UCSD-AML1 (cell line): ENCODE results near the gene GATB.
"Not testable (repeated sequence)": the region's sequence is repeated elsewhere in the genome, so short reads cannot be mapped to it uniquely, and the experiment has no call there.

Experiments
- DNase-seq: peaks from one replicate; lab custom pipeline; 2025; ENCODE audit not compliant: unreplicated experiment; lab: John Stamatoyannopoulos, UW

Gene GATB

DNA sequence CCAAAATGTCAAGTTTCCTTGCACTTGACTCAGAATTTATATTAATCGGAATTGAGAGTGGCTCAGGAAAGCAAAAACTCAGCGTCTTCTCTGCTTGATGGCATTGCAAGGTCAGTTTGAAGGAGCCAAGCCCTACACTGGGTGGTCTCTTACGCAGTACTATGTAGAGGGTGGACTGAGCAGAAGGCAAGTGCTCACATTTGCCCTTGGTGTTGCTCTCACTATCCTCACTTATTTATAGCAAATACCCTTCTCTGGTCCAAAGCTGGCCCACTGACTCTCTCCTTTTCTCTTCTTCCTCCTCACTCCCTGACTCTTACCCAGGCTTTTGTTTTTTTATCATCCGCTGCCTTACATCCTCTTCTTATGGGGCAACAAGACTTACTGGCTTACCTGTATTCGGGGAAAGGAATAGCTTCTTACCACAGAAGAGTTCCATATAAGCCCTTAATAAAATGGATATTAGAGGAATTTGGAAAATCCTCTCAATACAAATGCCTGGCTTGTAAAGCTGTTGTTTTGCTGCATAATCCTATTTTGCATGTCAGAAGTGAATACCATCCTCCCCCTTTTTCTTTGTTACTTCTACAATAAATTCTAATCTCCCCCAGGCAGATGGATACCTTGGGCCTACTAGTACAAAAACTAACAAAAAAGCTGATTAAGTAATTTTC is 24.8 kb upstream of the GATB start:
- DNase-seq: no peak

DNA sequence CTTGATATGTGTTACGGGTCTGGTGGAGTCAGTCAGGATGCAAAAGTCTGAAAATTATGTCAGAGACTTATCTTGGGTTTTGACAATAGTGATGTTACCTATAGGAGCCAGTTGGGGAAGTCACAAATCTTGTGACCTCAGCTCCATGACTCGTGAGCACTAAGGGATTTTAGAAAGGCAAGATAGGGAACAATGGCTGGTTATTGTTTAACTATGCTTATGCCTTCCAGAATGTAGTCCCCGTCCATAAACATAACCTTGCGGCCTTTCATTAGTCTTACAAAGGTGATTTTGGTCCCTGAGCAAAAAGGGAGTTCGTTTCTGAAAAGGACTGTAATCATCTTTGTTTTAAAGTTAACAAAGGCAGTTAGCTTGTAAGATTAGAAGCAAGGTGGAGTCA is 23.9 kb upstream of the GATB start:
- DNase-seq: no peak

DNA sequence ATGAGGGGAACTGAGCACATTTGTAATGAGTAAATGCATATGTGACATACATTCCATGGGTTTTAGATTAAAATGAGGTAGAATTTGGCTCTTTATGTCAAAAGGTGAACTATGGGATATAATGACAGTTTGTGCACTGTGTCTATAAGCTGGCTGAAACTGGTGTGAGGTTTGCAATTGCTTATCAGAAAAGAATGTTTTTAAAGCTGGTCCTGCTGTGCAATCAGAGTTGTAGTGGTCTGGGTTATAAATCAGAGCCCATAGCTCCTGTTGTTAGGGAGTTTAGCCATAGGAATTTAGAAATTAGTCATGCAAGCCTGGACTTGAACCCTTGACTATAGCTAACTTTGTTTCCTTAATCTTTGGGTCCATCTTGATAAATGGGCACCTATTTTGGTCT is 23.1 kb upstream of the GATB start:
- no peak for DNase-seq

DNA sequence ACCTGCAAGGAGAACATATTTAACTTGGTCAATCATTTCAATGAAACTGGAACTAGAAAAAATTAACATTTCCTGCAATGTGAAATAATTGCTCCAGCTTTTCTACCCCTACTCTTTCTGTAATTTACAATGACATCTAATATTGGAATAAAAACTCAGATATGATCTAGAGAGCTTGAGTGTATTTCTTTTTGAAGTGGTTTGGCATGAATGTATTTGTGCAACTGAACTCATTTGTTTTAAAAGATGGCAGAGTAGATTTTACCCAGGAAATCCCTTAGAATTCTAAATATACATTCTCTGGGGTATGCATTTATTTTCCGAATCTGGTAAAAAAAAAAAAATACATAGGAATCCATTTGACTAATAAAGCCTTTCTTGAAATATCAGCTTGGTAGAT is 21.5 kb upstream of the GATB start:
- no peak for DNase-seq

DNA sequence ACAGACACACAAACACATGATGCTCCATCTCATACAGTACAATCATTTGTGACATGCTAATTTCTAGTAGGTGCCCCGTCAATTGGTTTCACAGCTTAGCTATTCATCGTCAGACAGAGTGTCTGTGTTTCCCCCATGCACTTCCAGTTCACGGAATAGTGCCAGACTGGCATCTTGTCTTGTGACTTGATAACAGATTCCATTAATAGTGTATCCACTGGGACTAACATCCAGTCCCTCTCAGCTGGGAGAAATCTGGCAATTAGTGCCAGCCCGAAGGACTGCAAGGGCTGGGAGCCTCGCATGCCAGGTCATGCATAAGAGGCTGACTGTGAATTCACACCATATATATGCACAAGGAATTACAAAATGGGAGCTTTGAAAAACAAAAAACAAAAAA is 20.2 kb upstream of the GATB start:
- no peak for DNase-seq

DNA sequence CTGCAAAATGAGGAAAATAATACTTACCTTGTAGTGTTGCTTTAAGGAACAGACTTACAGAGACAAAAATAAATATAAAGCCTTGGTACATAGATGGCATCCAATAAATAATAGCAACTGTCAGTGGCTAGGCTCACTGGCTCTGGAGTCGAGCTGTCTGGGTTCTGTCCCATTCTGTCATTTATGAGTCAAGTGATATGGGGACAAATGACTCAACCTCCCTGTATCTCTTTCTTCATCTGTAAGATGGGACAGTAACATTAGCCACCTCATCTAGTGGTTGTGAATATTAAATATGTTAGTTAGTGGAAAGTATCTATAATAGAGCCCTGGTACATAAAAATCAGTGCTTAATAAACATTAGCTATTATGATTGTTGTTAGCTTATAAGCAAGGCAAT is 16.7 kb upstream of the GATB start:
- DNase-seq: no peak

DNA sequence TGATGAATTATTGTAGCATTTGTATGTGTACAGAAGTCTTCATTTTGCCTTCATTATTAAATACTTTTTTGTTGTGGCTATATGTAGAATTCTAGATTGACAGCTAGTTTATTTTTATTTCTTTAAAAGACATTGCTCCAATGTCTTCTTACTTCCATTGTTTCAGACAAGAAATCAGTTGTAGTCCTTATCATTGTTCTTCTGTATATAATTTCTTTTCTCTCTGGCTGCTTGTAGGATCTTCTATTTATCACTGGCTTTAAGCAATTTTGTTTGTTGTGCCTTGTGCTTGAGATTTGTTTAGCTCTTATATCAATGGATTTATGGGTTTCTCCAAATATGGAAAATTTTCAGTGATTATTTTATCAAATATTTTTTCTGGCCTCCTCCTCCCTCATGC is 13.5 kb upstream of the GATB start:
- no peak for DNase-seq

DNA sequence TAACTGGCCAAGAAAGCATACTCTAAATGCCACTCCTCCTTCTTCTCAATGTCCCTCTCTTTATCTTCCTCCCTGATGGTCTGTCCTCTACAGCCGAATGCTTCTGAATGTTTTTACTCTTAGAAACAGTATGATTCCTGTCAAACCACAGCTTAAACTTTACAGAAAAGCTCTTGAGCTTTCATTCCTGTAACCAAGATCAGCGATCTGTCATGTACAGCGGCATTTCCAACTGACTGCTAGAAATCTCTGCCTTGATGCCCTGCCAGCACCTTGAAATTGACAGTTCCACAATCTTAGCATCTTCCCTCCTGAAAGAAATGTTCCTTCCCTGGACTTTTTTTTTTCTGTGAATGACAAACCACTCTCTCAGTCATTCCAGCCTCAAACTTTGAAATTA is 11.5 kb upstream of the GATB start:
- DNase-seq: no peak

DNA sequence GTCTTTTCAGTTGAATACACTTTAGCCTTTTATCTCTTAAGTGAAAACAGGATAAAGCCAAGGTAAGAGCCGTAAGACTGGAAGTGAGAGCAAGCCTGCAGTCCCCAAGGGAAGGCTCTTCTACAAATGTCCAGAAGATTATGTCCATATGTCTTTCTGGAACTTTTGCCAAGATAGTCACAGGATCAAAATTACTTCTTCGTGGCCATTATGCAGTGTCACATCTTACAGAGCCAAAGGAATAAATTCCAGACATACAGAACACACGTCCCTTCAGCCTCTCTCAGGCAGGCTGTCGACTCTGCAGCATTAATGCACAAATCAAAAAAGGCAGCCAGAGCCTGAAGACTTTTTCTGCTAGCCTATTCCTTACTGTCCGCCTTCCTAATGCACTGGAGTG is 10.9 kb upstream of the GATB start:
- no peak for DNase-seq

DNA sequence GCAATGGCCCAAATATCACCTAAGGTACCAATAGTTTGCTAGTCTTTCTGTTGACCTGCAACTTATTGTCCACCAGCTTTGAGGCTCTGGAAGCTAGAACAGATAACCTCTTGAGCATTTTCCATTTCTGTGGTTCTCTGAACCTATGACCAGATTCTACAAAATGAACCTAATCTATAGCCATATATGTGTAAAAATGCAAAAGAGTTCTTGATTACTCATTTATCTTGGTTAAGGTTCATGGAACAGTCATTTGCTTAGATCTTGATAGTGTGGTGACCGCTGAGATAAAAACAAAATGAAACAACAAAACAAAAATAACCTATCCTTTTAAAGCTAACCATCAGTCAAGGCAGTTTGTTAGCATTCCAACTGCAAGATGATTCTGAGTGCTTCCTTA is 9.3 kb upstream of the GATB start:
- DNase-seq: no peak

DNA sequence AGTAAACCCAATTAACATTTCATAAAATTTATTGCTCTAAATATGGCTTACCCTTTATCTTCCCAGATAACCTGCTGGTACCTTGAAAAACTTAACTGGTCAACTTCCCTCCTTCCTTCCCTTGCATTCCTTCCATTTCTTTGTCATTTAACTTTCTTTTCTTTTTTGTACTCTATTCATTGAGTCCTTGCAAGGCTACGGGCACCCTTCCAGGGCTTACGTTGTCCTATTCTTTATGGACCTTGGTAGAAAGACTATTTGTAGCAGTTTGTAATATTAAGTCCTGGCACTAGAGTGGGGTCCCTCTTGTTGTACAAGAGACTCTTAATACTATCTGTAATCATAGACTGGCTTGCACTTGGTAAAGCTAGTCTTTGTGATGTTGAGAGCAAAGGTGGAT is 8.0 kb upstream of the GATB start:
- no peak for DNase-seq

DNA sequence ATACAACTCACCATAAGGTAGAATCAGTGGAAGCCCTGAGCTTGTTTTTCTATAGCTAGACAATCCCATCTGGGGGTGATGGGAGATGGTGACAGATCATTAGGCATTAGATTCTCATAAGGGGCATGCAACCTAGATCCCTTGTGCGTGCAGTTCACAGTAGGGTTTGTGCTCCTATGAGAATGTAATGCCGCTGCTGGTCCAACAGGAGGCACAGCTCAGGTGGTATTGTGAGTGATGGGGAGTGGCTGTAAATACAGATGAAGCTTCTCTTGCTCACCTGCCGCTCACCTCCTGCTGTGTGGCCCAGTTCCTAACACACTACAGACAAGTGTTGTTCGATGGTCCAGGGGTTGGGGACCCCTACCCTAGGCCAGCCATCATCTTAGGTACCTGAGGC is 5.9 kb upstream of the GATB start:
- DNase-seq: no peak

DNA sequence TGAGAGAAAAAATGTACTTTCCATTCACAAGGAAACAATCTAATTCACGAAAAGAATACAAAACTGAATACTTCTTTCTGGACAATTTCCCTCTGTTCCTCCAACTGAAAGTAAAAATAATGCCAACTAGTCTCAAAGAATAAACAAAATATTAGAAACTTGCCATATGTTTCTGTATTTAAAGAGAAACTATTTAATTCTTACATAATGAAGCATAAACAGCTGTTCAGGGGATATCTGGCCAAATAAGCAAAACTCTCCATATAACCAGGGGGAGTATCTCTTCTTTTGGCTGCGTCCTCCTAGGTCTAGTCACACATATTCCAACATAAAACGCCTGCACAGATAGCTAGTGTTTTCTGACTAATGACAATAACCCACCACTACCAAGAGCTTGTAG is 805 bp downstream of the GATB start:
- DNase-seq: no peak

DNA sequence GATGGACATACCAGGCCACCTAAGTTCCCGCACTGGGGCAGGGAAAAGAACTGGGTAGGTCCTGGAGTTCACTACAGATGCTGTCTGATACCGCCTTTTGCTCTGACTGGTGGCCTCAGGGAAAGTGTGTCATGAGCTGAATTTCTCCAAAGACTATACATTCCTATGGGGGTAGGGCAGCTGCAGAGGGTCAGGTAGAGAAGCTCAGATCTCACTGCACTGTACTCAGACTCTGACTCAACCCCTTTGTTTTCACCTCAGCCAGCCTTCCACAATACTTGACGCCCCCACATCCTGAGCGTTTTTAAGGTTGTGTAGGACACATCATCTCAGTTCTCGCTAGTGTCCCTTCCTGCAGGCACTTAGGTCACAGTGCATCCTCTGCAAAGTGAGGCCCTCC is 7.8 kb downstream of the GATB start:
- DNase-seq: no peak

DNA sequence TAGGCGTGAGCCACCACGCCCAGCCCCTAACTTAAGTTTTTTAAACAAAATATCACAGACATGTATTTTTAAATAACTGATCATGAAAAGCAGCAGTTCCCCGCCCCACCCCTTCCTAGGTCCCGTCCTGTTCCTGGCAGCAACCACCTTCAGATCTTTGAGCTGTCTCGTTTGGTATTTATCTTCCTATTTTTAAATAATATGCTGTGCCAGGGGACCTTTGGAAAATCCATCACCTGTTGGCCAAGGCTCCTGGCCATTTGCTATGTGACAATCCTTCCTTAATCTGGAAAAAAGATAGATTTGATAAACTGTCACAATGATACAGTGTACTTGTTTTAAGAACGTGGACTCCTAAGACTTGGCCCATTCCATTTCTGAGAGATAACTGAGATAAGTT is 10.7 kb downstream of the GATB start:
- no peak for DNase-seq

DNA sequence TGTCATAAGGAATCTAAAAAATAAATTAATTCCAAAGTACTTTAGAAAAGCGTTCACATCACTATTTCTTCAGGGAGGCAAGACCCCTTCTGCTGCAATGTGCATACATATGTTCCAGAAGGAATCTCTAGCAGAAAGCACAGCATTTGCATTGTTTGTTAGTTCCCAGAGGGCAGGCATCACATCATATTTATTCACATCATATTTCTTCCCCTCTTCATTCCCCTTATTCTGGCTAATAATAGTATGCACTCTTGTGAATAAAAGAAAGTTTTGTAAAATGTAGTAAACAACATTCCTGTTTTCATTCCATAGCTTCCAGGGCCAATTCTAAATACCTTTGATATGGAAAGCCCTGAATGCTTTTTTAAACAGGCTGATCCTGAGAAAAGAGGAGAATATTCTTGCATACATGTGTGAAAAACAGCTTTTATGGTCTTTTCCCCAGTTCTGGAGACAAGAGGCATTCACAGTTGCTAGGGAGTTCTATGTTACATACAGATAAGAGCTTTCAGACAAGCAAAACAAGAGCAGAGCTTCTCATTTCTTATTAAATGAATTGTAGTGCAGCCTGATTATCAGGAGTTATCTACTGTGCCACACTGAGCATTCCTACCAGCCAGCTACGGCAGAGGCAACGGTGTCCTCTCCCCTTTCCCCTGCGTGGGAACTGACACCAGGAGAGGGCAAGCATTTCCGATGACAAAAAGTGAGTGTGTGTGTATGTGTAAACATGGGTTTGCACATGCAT is 15.2 kb downstream of the GATB start:
- no peak for DNase-seq

DNA sequence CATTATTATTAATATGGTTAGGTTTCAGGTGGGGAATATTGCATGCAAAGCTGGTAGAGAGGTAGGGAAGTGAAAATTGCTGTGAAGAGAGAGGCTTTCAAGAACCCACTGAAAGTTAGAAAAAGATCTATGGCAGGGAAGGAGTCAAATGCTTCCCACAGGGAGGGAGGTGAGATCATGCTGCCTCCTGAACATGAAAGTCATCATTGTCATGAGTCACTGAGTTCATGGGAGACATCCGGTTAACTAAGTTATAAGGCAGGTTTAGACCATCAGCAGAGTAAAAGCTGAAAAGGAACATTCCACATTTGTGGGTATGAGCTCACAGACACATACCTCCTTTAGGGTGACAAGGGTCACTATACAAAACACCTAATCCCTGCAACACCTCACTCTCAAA is 16.2 kb downstream of the GATB start:
- DNase-seq: no peak

DNA sequence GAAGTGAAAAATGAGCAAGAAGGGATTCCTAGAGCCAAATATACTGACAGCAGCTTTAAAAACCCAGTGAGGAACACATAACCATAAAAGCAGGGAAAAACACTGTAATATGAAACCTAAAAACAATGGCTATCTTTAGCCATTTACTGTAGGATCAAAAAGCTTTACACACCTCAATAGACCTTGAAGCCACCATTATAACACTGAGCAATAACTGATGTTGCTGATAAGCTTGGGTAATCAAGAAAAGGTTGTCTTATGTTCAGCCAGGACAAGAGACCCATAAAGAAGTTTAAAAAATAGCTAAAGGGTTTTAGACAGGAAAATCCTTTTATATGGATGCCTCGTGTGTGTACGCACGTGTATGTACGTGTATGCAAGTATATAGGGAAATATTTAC is 16.9 kb downstream of the GATB start:
- no peak for DNase-seq

DNA sequence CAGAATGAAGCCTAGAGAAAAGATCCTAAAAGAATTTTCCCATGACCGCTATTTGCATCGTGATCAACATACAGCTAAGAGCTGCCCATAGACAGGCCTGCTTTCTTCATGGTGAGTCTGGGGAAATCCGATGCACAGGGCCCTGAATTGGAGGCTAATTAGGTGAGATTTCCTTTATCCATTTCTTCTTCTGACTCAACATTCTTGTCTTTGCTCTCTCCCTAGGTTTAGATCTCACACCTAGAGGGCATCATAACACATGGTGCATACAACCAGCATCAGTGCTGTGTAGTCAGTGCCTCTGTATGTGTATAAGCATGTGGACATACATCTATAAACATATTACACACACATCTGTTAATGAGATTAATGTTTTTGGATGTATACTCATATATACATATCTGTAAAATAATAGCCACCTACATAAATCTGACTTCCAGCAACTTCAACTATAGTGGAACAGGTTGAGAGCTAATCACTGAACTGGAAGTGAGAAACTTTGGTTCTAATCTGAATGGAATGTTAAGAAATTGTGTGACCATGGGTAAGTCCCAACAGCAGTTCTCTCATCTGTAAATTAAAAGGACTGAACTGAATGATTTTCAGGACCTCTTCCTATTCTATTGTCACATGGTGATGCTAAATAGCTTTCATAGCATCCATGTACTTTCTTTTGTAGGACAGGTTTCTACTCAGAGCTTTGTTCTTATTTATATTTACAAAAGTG is 17.5 kb downstream of the GATB start:
- DNase-seq: no peak

DNA sequence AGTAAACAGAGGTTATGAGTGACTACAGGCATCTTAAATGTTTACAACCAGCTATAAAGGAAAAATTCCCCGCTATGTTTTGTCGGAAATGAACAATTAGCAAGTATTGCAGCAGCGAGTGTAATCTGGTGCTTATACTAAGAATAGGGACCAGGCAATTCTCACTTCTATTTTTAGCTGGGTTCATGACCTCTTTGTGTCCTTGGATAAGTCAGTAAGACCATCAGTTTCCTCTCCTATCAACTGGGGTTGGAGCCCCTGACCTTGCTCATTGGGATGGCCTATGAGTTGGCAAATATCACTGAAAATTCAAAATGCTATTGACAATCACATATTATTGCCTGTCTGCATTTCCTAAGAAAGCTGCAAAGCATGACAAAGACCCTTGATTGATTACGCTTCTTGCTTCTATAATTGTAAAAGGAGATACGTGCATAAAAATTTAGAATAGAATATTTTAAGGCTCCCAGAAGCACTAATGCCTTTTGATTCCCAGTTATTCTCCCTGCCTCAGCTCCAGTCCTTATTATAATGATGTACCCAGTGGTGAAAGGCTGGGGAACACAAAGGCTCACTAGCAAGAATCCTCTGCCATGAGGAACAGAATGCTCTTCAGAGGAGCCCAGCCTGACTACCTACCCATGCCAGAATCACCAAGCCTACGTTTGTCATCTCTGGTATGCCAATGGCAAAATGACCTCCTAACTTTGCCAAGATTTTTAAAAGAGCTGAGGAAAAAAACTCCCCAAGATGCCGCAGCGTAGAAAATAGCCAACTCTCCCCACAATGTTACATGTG is 21.9 kb downstream of the GATB start:
- DNase-seq: no peak

DNA sequence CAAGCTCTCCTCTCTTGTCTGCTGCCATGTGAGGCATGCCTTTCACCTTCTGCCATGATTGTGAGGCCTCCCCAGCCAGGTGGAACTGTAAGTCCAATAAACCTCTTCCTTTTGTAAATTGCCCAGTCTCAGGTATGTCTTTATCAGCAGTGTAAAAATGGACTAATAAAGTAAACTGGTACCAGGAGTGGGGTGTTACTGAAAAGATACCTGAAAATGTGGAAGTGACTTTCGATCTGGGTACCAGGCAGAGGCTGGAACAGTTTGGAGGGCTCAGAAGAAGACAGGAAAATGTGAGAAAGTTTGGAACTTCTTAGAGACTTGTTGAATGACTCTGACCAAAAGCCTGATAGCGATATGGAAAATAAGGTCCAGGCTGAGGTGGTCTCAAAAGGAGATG is 24.0 kb downstream of the GATB start:
- DNase-seq: not testable (repeated sequence)

DNA sequence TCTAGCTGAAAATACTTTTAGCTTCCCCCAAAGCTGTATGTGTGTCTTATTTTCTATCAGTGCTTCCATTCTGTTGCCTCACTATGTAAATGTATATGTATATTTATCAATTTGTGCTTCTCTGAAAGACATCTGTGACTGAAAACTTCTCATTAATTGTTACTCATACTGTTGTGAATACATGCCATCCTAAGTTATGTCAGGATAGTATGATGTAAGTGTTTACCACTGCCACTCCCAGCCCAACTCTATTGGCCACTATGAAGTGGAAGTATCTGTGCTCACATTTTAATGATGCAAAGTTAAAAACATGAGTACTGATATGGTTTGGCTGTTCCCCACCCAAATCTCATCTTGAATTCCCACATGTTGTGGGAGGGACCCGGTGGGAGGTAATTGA is 24.4 kb downstream of the GATB start:
- no peak for DNase-seq
